Measurements from ENCODE around the gene TMPRSS11A.

Gene TMPRSS11A

DNA sequence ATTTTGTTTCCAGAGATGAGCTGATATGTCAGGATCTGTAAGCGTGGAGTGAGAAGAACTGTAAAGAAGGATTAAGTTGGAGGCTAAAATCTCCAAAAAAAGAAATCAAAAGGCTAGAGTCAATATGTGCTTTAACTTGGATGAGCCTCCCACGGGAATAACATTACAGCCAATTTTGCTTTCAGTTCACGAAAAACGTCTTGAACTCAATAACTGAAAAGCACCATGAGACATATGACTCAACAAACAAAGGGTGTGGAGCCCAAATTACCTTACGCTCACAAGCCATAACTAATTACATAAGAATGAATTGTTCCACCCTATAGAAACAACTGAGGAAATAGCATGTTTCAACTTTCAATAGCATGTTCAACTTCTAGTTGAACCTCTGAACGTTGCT lies 101.8 kb downstream of the TMPRSS11A start:
- DNase-seq = no peak

Measured in CD4-positive, alpha-beta T cell treated with Interleukin-6 for 4 hours (primary cell).